HG02870 (cell line): ENCODE data around the gene NSG1.
"Not testable (repeated sequence)": the region's sequence is repeated elsewhere in the genome, so short reads cannot be mapped to it uniquely, and the experiment has no call there.

ENCODE experiments used
- ATAC-seq: cut with Tn5 transposase; IDR thresholded peaks from one replicate; pipeline ENCODE4 v1.9.1; 2021; ENCODE audit warnings: mild to moderate bottlenecking, moderate library complexity; ENCODE audit not compliant: unreplicated experiment

NSG1 gene

DNA sequence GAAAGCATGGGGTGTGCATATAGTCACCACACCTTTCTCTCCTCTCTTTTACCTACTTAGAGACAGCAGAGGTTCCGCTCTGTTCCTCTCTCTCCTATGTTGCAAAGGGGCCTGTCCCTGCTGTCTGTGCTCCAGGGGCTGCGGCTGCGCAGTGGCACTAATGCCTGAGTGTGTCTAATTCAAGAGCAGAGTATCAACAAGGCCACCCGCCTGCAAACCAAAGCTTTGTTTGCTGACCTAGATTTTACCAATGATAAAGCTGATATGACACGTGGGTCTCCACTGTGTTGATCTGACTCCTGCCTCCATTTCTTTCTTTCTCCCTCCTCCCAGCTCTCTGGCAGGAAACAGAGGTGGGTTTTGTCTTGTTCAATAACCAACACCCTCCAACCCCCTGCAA, 74.9 kb downstream of the NSG1 start:
- ATAC-seq = no peak

DNA sequence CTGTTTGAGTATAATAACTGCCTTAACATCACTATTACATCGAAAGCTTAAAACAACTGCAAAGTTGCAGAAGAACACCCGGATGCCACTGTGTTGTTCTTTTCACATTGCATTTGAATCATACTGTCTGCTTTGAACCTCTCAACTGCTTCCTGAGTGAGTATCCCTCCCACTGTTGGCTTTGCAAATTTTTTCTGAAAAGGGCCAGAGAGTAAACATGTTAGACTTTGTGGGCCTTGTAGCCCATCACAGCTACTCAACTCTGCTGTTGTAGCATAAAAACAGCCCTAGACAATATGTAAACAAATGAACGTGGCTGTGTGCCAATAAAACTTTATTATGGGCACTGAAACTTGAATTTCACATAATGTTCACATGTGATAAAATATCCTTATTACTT, 76.1 kb downstream of the NSG1 start:
- ATAC-seq = no peak

DNA sequence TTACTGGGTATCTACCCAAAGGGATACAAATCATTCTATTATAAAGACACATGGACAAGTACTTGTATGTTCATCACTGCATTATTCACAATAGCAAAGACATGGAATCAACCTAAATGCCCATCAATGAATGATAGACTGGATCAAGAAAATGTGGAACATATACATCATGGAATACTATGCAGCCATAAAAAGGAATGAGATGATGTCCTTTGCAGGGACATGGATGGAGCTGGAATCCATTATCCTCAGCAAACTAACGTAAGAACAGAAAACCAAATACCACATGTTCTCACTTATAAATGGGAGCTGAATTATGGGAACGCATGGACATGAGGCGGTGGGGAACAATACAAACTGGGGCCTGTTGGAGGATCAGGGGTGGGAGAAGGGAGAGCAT, 78.3 kb downstream of the NSG1 start:
- ATAC-seq = not testable (repeated sequence)
